ENCODE results near the gene IL36A. TPM values are rescaled to one million over a fixed set of nuclear protein-coding genes. Genes with fewer than 3 reads are reported as not detected.

IL36A gene
- total and polyA plus RNA-seq, 4 donors, result not detected

GRCh38 chr2:113028112-113028511 is 22.9 kb downstream of the IL36A start:
- 5 to 9% methylated on average over 1 of the region's 1 CpG for WGBS, 2 donors
- Histone ChIP-seq H3K27ac (ENCODE audit: low read depth in 1 of 2, low read length in 1 of 2) (no peak overlapping the region), H3K9me3 (ENCODE audit: control insufficient read depth in 4 of 4, insufficient read depth in 3 of 4, low read length in 3 of 4) (peaks cover 0 to 2% (median 0%) of the 10 kb centered on the region in 4 donors), H3K4me1 (ENCODE audit: control insufficient read depth in 5 of 5, insufficient read depth in 5 of 5, low read length in 5 of 5) (no peaks in the 10 kb centered on the region), H3K36me3 (ENCODE audit: control insufficient read depth in 4 of 4, insufficient read depth in 4 of 4, low read length in 4 of 4) (no peaks in the 10 kb centered on the region), H3K27me3 (ENCODE audit: control insufficient read depth in 3 of 3, insufficient read depth in 3 of 3, low read length in 2 of 3) (peaks cover 0 to 9% (median 3%) of the 10 kb centered on the region in 3 donors), H3K9ac (ENCODE audit: insufficient read depth in 1 of 2, low read length in 2 of 2) (no peak overlapping the region), H3K4me3 (no peak overlapping the region)
- DNase-seq, result no peak
- TF ChIP-seq CTCF (IDR thresholded peaks at IDR 0.05; ENCODE audit: control extremely low read depth, extremely low read depth), result no peak
- ATAC-seq (ENCODE audit: insufficient read depth, low FRiP score), result no peak

- peaks cover 0 to 6% (median 0%) of the 10 kb centered on the region in 3 donors for H3K27me3 ChIP-seq (ENCODE audit: control insufficient read depth in 3 of 3, insufficient read depth in 3 of 3, low read length in 2 of 3)
Measured at GRCh38 chr2:113032737-113033136, 27.5 kb downstream of the IL36A start.

GRCh38 chr2:113034016-113034415 is 28.8 kb downstream of the IL36A start:
- H3K36me3 ChIP-seq (ENCODE audit: control insufficient read depth in 4 of 4, insufficient read depth in 4 of 4, low read length in 4 of 4), result no peaks in the 10 kb centered on the region
- H3K27ac ChIP-seq (ENCODE audit: low read depth in 1 of 2, low read length in 1 of 2), result no peak overlapping the region
- TF ChIP-seq CTCF (IDR thresholded peaks at IDR 0.05; ENCODE audit: control extremely low read depth, extremely low read depth), result no peak
- no peaks in the 10 kb centered on the region for H3K9me3 ChIP-seq (ENCODE audit: control insufficient read depth in 4 of 4, insufficient read depth in 3 of 4, low read length in 3 of 4)
- H3K4me3 ChIP-seq, result no peak overlapping the region
- DNase-seq, result no peak
- no peak for ATAC-seq (ENCODE audit: insufficient read depth, low FRiP score)
- 74 to 83% methylated on average over 3 of the region's 3 CpGs for WGBS, 2 donors
- H3K27me3 ChIP-seq (ENCODE audit: control insufficient read depth in 3 of 3, insufficient read depth in 3 of 3, low read length in 2 of 3), result peaks cover 0 to 2% (median 0%) of the 10 kb centered on the region in 3 donors
- H3K9ac ChIP-seq (ENCODE audit: insufficient read depth in 1 of 2, low read length in 2 of 2), result no peak overlapping the region
- no peaks in the 10 kb centered on the region for H3K4me1 ChIP-seq (ENCODE audit: control insufficient read depth in 5 of 5, insufficient read depth in 5 of 5, low read length in 5 of 5)

More at GRCh38 chr2:113032737-113033136, 27.5 kb downstream of the IL36A start:
- Histone ChIP-seq H3K9ac (ENCODE audit: insufficient read depth in 1 of 2, low read length in 2 of 2) (no peak overlapping the region), H3K4me1 (ENCODE audit: control insufficient read depth in 5 of 5, insufficient read depth in 5 of 5, low read length in 5 of 5) (no peaks in the 10 kb centered on the region), H3K9me3 (ENCODE audit: control insufficient read depth in 4 of 4, insufficient read depth in 3 of 4, low read length in 3 of 4) (no peaks in the 10 kb centered on the region), H3K27ac (ENCODE audit: low read depth in 1 of 2, low read length in 1 of 2) (no peak overlapping the region), H3K4me3 (no peak overlapping the region), H3K36me3 (ENCODE audit: control insufficient read depth in 4 of 4, insufficient read depth in 4 of 4, low read length in 4 of 4) (no peaks in the 10 kb centered on the region)
- TF ChIP-seq CTCF (IDR thresholded peaks at IDR 0.05; ENCODE audit: control extremely low read depth, extremely low read depth), result no peak
- DNase-seq (no peak), ATAC-seq (ENCODE audit: insufficient read depth, low FRiP score) (no peak)
- WGBS, 2 donors, result 89 to 97% methylated on average over 1 of the region's 1 CpG

GRCh38 chr2:113036763-113037162 is 31.5 kb downstream of the IL36A start:
- ATAC-seq (ENCODE audit: insufficient read depth, low FRiP score), result no peak
- no peak for TF ChIP-seq CTCF (IDR thresholded peaks at IDR 0.05; ENCODE audit: control extremely low read depth, extremely low read depth)
- no peaks in the 10 kb centered on the region for H3K9me3 ChIP-seq (ENCODE audit: control insufficient read depth in 4 of 4, insufficient read depth in 3 of 4, low read length in 3 of 4)
- H3K9ac ChIP-seq (ENCODE audit: insufficient read depth in 1 of 2, low read length in 2 of 2), result no peak overlapping the region
- no peaks in the 10 kb centered on the region for H3K36me3 ChIP-seq (ENCODE audit: control insufficient read depth in 4 of 4, insufficient read depth in 4 of 4, low read length in 4 of 4)
- WGBS, 2 donors, result 96 to 98% methylated on average over 9 of the region's 9 CpGs
- peaks cover 0 to 2% (median 0%) of the 10 kb centered on the region in 3 donors for H3K27me3 ChIP-seq (ENCODE audit: control insufficient read depth in 3 of 3, insufficient read depth in 3 of 3, low read length in 2 of 3)
- no peak for DNase-seq
- H3K4me3 ChIP-seq, result no peak overlapping the region
- no peak overlapping the region for H3K27ac ChIP-seq (ENCODE audit: low read depth in 1 of 2, low read length in 1 of 2)
- H3K4me1 ChIP-seq (ENCODE audit: control insufficient read depth in 5 of 5, insufficient read depth in 5 of 5, low read length in 5 of 5), result no peaks in the 10 kb centered on the region

Measured in lung (tissue), 12 donors.